ENCODE data around the gene FLII.
A peak's percentile ranks its signal among the peaks of the same experiment; 100 is the strongest.

The FLII gene

DNA sequence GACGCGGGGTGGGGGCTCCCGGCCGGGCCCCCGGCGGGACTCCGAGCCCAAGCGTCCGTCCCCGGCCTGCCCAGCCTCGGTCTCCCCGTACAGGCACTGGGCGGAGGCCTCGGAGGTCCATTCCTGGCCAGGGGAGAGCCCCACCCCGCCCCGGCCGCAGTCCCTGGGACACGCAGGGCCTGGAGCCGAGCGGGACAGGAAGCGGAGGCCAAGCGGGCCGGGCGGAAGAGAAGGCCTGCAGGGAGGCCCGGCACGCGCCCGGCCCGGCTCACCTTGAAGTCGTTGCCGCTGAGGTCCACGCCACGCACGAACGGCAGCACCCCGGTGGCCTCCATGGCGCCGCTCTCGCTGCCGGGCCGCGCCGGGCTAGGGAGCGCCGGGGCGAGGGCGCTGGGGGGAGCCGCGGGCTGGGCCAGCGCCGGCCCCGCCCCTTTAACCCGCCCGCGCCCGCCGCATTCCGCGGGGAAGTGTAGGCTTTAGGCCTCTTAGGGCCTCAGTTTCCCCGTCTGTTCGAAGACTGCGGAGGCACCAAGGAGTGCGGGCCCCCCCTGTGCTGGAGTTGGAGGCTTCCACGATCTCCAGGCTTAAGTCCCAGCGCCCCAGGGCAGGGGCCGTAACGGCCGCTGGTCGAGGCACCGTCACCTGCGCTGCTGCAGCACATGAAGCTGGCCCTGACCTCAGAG is at the start of gene FLII:
Gene FLII, minus strand, starts transcription at position 383 of the 683 bp plus-strand sequence. Its CDS starts 48 bp downstream, at position 335.
- H3K36me3 ChIP-seq (ENCODE audit: control insufficient read depth in 2 of 2, insufficient read depth in 1 of 2, low read length in 2 of 2): peaks cover 5 to 48% of the 10 kb centered on the region in 2 experiments
- no peaks in the 10 kb centered on the region for H3K9me3 ChIP-seq (ENCODE audit: control insufficient read depth, insufficient read depth, low read depth, low read length)
- ChIA-PET POLR2A (interaction anchor here (0.8 to 4.2 kb wide), 5 partner anchors 10 to 70 kb away, joined by 4 to 24 read pairs (median 5); partner anchors contain the start of genes SMCR8 and TOP3A), CTCF (interaction anchor here (0.7 kb wide), 1 partner anchor 158 kb away, joined by 4 read pairs; no protein-coding TSS in a partner anchor)
- H3K4me3 ChIP-seq (ENCODE audit: low read depth, low read length): peak within 1 kb of the TSS; percentile 83
- peak within 1 kb of the TSS; percentile 96 for H3K27ac ChIP-seq (ENCODE audit: extremely low read depth, low read depth, low read length)
- H3K4me1 ChIP-seq (ENCODE audit: control insufficient read depth, insufficient read depth, low read length): peaks cover 12% of the 10 kb centered on the region
- no peak for TF ChIP-seq ZNF664 (tag by site-specific recombination; IDR thresholded peaks at IDR 0.05)
- TF ChIP-seq ZNF600 (tag by site-specific recombination; IDR thresholded peaks at IDR 0.05): peak; percentile 97; the same call in 1 of the 2 replicates
- TF ChIP-seq KLF16 (tag by site-specific recombination; IDR thresholded peaks at IDR 0.05): 0 out of 2 replicates have a peak, but pooled peaks have one; percentile 12
- TF ChIP-seq ZNF621 (tag by site-specific recombination; IDR thresholded peaks at IDR 0.05): no peak
- TF ChIP-seq ZNF24 (tag by site-specific recombination; IDR thresholded peaks at IDR 0.05): no peak
- peak; percentile 91 for TF ChIP-seq ZNF335 (tag by site-specific recombination; conservative IDR thresholded peaks at IDR 0.05)
- TF ChIP-seq ZNF404 (tag by site-specific recombination; IDR thresholded peaks at IDR 0.05): no peak
- TF ChIP-seq SALL2 (tag by site-specific recombination; IDR thresholded peaks at IDR 0.05; ENCODE audit: borderline replicate concordance): no peak
- 0 out of 2 replicates have a peak, but pooled peaks have one; percentile 16 for TF ChIP-seq KLF7 (tag by site-specific recombination; IDR thresholded peaks at IDR 0.05; ENCODE audit: borderline replicate concordance)
- TF ChIP-seq ZNF2 (tag by site-specific recombination; IDR thresholded peaks at IDR 0.05): 0 out of 2 replicates have a peak, but pooled peaks have one; percentile 25
- peak; percentile 79 for TF ChIP-seq BCL11B (tag by site-specific recombination; IDR thresholded peaks at IDR 0.05; ENCODE audit: low read depth)
- TF ChIP-seq, protein P1, sequence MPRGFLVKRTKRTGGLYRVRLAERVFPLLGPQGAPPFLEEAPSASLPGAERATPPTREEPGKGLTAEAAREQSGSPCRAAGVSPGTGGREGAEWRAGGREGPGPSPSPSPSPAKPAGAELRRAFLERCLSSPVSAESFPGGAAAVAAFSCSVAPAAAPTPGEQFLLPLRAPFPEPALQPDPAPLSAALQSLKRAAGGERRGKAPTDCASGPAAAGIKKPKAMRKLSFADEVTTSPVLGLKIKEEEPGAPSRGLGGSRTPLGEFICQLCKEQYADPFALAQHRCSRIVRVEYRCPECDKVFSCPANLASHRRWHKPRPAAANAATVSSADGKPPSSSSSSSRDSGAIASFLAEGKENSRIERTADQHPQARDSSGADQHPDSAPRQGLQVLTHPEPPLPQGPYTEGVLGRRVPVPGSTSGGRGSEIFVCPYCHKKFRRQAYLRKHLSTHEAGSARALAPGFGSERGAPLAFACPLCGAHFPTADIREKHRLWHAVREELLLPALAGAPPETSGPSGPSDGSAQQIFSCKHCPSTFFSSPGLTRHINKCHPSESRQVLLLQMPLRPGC (tag by site-specific recombination; IDR thresholded peaks at IDR 0.05): 0 out of 2 replicates have a peak, but pooled peaks have one; percentile 48
- no peak for TF ChIP-seq ZNF560 (tag by site-specific recombination; IDR thresholded peaks at IDR 0.05; ENCODE audit: borderline replicate concordance)
- 0 out of 2 replicates have a peak, but pooled peaks have one; percentile 44 for TF ChIP-seq ZNF121 (tag by site-specific recombination; IDR thresholded peaks at IDR 0.05)
- TF ChIP-seq, protein P2, sequence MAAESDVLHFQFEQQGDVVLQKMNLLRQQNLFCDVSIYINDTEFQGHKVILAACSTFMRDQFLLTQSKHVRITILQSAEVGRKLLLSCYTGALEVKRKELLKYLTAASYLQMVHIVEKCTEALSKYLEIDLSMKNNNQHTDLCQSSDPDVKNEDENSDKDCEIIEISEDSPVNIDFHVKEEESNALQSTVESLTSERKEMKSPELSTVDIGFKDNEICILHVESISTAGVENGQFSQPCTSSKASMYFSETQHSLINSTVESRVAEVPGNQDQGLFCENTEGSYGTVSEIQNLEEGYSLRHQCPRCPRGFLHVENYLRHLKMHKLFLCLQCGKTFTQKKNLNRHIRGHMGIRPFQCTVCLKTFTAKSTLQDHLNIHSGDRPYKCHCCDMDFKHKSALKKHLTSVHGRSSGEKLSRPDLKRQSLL (tag by site-specific recombination; IDR thresholded peaks at IDR 0.05): 0 out of 2 replicates have a peak, but pooled peaks have one; percentile 8
- TF ChIP-seq, protein P3, sequence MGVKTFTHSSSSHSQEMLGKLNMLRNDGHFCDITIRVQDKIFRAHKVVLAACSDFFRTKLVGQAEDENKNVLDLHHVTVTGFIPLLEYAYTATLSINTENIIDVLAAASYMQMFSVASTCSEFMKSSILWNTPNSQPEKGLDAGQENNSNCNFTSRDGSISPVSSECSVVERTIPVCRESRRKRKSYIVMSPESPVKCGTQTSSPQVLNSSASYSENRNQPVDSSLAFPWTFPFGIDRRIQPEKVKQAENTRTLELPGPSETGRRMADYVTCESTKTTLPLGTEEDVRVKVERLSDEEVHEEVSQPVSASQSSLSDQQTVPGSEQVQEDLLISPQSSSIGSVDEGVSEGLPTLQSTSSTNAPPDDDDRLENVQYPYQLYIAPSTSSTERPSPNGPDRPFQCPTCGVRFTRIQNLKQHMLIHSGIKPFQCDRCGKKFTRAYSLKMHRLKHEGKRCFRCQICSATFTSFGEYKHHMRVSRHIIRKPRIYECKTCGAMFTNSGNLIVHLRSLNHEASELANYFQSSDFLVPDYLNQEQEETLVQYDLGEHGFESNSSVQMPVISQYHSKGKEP (tag by site-specific recombination; IDR thresholded peaks at IDR 0.05): peak; percentile 29; the same call in 1 of the 2 replicates
- TF ChIP-seq, protein P4, sequence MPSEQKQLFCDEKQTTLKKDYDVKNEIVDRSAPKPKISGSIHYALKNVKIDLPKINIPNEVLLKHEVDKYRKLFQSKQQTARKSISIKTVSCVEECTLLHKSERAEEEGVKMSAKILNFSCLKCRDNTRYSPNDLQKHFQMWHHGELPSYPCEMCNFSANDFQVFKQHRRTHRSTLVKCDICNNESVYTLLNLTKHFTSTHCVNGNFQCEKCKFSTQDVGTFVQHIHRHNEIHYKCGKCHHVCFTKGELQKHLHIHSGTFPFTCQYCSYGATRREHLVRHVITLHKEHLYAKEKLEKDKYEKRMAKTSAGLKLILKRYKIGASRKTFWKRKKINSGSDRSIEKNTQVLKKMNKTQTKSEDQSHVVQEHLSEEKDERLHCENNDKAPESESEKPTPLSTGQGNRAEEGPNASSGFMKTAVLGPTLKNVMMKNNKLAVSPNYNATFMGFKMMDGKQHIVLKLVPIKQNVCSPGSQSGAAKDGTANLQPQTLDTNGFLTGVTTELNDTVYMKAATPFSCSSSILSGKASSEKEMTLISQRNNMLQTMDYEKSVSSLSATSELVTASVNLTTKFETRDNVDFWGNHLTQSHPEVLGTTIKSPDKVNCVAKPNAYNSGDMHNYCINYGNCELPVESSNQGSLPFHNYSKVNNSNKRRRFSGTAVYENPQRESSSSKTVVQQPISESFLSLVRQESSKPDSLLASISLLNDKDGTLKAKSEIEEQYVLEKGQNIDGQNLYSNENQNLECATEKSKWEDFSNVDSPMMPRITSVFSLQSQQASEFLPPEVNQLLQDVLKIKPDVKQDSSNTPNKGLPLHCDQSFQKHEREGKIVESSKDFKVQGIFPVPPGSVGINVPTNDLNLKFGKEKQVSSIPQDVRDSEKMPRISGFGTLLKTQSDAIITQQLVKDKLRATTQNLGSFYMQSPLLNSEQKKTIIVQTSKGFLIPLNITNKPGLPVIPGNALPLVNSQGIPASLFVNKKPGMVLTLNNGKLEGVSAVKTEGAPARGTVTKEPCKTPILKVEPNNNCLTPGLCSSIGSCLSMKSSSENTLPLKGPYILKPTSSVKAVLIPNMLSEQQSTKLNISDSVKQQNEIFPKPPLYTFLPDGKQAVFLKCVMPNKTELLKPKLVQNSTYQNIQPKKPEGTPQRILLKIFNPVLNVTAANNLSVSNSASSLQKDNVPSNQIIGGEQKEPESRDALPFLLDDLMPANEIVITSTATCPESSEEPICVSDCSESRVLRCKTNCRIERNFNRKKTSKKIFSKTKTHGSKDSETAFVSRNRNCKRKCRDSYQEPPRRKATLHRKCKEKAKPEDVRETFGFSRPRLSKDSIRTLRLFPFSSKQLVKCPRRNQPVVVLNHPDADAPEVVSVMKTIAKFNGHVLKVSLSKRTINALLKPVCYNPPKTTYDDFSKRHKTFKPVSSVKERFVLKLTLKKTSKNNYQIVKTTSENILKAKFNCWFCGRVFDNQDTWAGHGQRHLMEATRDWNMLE (tag by site-specific recombination; conservative IDR thresholded peaks at IDR 0.05; ENCODE audit: low read depth): no peak
- TF ChIP-seq YY1 (tag by site-specific recombination; IDR thresholded peaks at IDR 0.05): peak; percentile 68
- peak; percentile 35 for TF ChIP-seq ZSCAN30 (tag by site-specific recombination; IDR thresholded peaks at IDR 0.05)
- peak; percentile 50 for TF ChIP-seq SP3 (tag by site-specific recombination; IDR thresholded peaks at IDR 0.05)
- TF ChIP-seq ZNF791 (tag by site-specific recombination; IDR thresholded peaks at IDR 0.05): no peak
- TF ChIP-seq KLF8 (tag by site-specific recombination; IDR thresholded peaks at IDR 0.05): peak; percentile 62
- peak; percentile 48 for TF ChIP-seq ZIC2 (tag by site-specific recombination; IDR thresholded peaks at IDR 0.05)
- TF ChIP-seq, protein P5, sequence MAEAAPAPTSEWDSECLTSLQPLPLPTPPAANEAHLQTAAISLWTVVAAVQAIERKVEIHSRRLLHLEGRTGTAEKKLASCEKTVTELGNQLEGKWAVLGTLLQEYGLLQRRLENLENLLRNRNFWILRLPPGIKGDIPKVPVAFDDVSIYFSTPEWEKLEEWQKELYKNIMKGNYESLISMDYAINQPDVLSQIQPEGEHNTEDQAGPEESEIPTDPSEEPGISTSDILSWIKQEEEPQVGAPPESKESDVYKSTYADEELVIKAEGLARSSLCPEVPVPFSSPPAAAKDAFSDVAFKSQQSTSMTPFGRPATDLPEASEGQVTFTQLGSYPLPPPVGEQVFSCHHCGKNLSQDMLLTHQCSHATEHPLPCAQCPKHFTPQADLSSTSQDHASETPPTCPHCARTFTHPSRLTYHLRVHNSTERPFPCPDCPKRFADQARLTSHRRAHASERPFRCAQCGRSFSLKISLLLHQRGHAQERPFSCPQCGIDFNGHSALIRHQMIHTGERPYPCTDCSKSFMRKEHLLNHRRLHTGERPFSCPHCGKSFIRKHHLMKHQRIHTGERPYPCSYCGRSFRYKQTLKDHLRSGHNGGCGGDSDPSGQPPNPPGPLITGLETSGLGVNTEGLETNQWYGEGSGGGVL (tag by site-specific recombination; IDR thresholded peaks at IDR 0.05): 0 out of 2 replicates have a peak, but pooled peaks have one; percentile 16

Data from HEK293 (cell line).